Mammary epithelial cell (primary cell): ENCODE results near the gene EXOSC3.

Source experiments
- CTCF ChIP-seq, 2 donors: IDR thresholded peaks in 1 of 2; conservative IDR thresholded peaks in 1 of 2; 2 replicates each; pipeline ENCODE4 v1.5.1; 2011 to 2012; ENCODE audit warnings: inconsistent platforms in 2 of 2, low read length in 2 of 2, mild to moderate bottlenecking in 2 of 2, control low read depth in 1 of 2, low read depth in 1 of 2; ENCODE audit not compliant: insufficient read depth in 1 of 2; ENCODE audit errors: extremely low read depth in 1 of 2
- EZH2 ChIP-seq: IDR thresholded peaks from 2 replicates; pipeline ENCODE4 v1.6.1; 2012; ENCODE audit warnings: low read length, inconsistent platforms, borderline replicate concordance

GRCh38 chr9:37740128-37740527, 44.7 kb downstream of the EXOSC3 start:
- TF ChIP-seq CTCF (conservative IDR thresholded peaks at IDR 0.05 in 1 of 2, IDR thresholded peaks at IDR 0.05 in 1 of 2; ENCODE audit: extremely low read depth in 1 of 2, insufficient read depth in 1 of 2, low read depth in 1 of 2, low read length in 2 of 2) = no peak
- no peak for TF ChIP-seq EZH2
